ENCODE data around the gene UQCRHL. TPM values are rescaled to one million over a fixed set of nuclear protein-coding genes. Genes with fewer than 3 reads are reported as not detected.

The UQCRHL gene
- total and polyA plus RNA-seq, 2 experiments from 2014 or later: 2.3 to 3.0 TPM

- no peak for TF ChIP-seq ETS1 (IDR thresholded peaks at IDR 0.05)
- no peak for TF ChIP-seq EZH2 (IDR thresholded peaks at IDR 0.05; ENCODE audit: low read depth, unreplicated experiment)
- no peak for TF ChIP-seq ZNF462 (CRISPR knock-in tag; IDR thresholded peaks at IDR 0.05)
- no peak for TF ChIP-seq NANOG (IDR thresholded peaks at IDR 0.05; ENCODE audit: borderline replicate concordance)
- no peak for TF ChIP-seq CREB1 (CRISPR knock-in tag; IDR thresholded peaks at IDR 0.05; ENCODE audit: low read depth)
- no peak for TF ChIP-seq REST (IDR thresholded peaks at IDR 0.05; ENCODE audit: unreplicated experiment)
- TF ChIP-seq STAT1 (IDR thresholded peaks at IDR 0.05; ENCODE audit: unreplicated experiment): no peak
- TF ChIP-seq ZNF331 (CRISPR knock-in tag; IDR thresholded peaks at IDR 0.05; ENCODE audit: low read depth): no peak
- no peak for TF ChIP-seq EZH2phosphoT487 (IDR thresholded peaks at IDR 0.05; ENCODE audit: unreplicated experiment)
- TF ChIP-seq POLR2AphosphoS5 (IDR thresholded peaks at IDR 0.05; ENCODE audit: low read depth): no peak
- TF ChIP-seq JUNB (IDR thresholded peaks at IDR 0.05; ENCODE audit: unreplicated experiment): no peak
- TF ChIP-seq ZNF114 (CRISPR knock-in tag; IDR thresholded peaks at IDR 0.05): no peak
- no peak for TF ChIP-seq CTCF (conservative IDR thresholded peaks at IDR 0.05; ENCODE audit: low read depth in 2 of 2)
- Mint-ChIP-seq H3K36me3 (ENCODE audit: low read depth) (peaks cover 96% of the 10 kb centered on the region), H3K4me1 (no peaks in the 10 kb centered on the region; the same call in 2 of the 3 replicates), H3K4me3 (no peak overlapping the region), H3K27me3 (ENCODE audit: insufficient read depth, low read depth, poor library complexity) (peaks cover 2% of the 10 kb centered on the region), H3K27ac (no peak overlapping the region), H3K9me3 (no peaks in the 10 kb centered on the region)
- H3K9me2 ChIP-seq (ENCODE audit: insufficient read depth): no peaks in the 10 kb centered on the region
- ATAC-seq (no peak), DNase-seq (ENCODE audit: low spot score) (no peak)
- H4K20me1 ChIP-seq (replicated peaks; ENCODE audit: insufficient read depth): no peaks in the 10 kb centered on the region; the same call in 1 of the 2 replicates
- no peaks in the 10 kb centered on the region for H3K4me1 ChIP-seq (ENCODE audit: insufficient read depth)
- H2AFZ ChIP-seq: no peak overlapping the region
- no peak overlapping the region for H3K4me2 ChIP-seq
- no peak overlapping the region for H3K4me3 ChIP-seq
- no peak overlapping the region for H3K27ac ChIP-seq (ENCODE audit: low read depth)
- no peaks in the 10 kb centered on the region for H3K79me2 ChIP-seq (replicated peaks; ENCODE audit: insufficient read depth)
- 0 out of 2 replicates have a peak, but pooled peaks cover 6% of the 10 kb centered on the region for H3F3A ChIP-seq (replicated peaks; ENCODE audit: low read depth)
- H3K36me3 ChIP-seq (ENCODE audit: insufficient read depth): peaks cover 66% of the 10 kb centered on the region
- no peaks in the 10 kb centered on the region for H3K27me3 ChIP-seq (ENCODE audit: insufficient read depth)
These were observed 31.7 kb downstream of the UQCRHL start for GRCh38 chr1:15775706-15776105.
